HG03064 (cell line): Measurements from ENCODE around the gene TNNT3.
"Not testable (repeated sequence)": the region's sequence is repeated elsewhere in the genome, so short reads cannot be mapped to it uniquely, and the experiment has no call there.

Experiments used
- ATAC-seq: cut with Tn5 transposase; IDR thresholded peaks from one replicate; pipeline ENCODE4 v1.9.1; 2021; ENCODE audit warnings: low read depth; ENCODE audit not compliant: unreplicated experiment

TNNT3 gene

DNA sequence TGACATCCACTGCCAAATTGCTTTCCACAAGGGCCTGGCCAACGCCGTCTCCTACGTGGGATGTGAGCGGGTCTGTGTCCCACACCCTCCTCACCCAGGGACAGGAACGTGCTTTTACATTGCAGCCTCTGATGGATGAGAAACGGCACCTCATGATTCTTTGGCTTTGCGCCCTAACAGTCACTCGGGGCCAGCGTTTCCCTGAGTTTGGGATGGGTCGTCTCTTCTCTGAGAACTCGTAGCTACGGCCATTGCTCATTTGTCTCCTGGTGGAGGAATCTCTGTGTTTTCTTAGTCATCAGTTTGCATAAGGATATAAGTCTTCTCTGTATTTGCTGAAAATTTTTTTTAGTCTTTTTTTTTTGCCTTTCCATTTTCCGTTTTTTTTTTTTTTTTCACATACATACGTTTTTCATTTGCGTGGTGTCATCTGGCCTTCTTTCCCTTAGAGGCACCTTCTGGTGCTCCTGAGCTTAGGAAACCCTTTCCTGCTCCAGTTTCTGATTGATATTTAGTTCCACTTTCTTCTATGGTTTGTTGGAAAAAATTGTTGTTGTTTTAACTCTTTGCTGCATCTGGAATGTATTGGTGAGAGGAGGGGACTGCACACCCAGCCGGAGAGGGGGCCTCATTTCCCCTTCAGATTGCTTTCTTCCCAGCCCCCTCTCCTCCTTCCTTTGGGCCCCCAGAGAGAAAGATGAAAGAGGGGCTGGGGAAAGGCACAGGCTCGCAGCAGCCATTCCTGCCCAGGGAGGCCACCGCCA is 12.0 kb downstream of the TNNT3 start:
- no peak for ATAC-seq

DNA sequence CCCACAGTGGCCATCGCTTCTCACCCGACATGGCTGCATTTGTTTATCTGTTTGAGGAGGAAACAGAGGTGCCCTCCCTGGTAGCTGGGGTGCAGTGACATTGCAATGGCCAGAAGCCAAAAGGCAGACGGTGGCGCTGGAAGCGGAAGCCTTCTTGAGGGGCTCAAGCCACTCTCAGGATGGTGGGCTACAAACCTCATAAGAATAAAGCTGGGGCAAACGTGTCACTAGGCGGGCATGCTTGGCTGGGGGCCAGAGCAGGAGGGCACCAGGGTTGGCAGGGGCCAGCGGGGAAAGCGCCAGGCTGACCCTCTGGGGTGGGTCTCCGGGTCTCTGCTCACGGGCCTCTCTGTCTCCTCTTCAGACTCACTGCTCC is 12.6 kb downstream of the TNNT3 start:
- no peak for ATAC-seq

DNA sequence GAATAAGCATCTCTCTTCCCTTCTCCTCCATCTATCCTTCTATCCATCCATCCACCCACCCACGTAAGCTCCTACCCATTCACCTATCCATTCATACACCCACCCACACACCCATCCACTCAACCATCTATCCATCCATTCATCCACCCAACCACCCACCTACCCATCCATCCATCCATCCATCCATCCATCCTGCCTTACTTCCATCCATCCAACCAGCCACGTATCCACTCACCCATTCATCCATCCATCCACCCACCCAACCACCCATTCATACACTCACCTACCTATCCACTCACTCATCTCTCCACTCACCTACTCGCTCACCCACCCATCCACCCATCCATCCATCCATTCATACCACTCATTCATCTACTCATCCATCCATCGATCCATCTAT is 13.2 kb downstream of the TNNT3 start:
- ATAC-seq, result no peak

DNA sequence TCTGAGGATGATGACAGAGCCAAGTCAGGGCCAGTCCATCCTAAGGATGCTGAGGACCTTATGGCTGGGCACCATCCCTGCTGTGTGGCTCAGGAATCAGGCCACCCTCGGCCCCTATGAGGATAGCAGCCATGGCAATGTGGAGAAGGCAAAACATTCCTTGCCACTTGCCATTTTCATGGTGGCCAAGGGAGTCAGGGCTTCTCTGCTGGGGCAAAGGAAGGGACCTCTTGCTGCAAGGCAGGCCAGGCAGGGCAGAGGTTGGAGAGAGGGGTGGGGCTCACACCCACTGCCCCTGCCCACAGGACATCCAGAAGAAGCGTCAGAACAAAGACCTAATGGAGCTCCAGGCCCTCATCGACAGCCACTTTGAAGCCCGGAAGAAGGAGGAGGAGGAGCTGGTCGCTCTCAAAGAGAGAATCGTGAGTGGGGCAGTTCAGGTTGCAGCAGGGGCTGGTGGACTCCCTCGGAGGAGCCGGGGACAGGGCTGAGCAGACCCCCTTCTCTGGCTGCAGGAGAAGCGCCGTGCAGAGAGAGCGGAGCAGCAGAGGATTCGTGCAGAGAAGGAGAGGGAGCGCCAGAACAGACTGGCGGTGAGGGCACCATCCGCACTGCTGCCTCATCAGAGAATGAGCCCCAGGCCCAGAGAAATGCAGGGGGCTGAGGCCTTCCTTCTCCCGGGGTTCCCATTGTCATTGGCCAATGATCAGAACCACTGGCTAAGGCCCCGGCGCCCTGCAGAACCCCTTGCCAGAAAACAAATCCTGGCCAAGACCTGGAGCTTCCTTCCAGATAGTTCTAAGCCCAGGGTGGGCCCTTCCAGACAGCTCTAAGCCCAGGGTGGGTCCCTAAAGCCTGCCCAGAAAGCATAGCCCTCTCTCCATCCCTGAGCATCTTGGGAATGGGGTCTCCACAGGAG is 14.2 kb downstream of the TNNT3 start:
- no peak for ATAC-seq

DNA sequence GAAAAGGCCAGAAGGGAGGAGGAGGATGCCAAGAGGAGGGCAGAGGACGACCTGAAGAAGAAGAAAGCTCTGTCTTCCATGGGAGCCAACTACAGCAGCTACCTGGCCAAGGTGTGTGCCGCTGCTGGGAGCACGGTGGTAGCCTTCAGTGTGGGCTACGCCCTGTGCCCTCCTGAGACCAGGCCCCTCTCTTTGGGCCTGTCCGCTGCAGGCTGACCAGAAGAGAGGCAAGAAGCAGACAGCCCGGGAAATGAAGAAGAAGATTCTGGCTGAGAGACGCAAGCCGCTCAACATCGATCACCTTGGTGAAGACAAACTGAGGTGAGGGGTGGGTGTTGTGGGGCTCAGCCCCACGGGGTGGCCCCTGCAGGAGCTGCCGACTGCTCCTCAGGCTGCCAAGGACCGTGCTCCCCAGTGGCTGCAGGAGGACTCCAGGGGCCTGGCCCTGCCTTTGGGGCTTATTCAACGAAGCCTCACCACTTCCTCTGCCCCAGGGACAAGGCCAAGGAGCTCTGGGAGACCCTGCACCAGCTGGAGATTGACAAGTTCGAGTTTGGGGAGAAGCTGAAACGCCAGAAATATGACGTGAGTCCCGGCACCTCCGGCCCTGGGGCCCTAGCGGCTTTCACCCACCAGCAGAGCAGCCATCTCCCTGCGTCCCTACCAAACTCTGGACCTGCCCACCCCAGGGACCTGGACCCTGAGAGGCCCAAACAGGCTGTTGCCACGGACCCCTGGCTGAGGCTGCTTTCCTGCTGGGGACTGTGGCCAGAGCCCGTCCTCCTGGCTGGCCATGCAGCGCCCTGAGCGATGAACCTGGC is 15.0 kb downstream of the TNNT3 start:
- ATAC-seq, result no peak

DNA sequence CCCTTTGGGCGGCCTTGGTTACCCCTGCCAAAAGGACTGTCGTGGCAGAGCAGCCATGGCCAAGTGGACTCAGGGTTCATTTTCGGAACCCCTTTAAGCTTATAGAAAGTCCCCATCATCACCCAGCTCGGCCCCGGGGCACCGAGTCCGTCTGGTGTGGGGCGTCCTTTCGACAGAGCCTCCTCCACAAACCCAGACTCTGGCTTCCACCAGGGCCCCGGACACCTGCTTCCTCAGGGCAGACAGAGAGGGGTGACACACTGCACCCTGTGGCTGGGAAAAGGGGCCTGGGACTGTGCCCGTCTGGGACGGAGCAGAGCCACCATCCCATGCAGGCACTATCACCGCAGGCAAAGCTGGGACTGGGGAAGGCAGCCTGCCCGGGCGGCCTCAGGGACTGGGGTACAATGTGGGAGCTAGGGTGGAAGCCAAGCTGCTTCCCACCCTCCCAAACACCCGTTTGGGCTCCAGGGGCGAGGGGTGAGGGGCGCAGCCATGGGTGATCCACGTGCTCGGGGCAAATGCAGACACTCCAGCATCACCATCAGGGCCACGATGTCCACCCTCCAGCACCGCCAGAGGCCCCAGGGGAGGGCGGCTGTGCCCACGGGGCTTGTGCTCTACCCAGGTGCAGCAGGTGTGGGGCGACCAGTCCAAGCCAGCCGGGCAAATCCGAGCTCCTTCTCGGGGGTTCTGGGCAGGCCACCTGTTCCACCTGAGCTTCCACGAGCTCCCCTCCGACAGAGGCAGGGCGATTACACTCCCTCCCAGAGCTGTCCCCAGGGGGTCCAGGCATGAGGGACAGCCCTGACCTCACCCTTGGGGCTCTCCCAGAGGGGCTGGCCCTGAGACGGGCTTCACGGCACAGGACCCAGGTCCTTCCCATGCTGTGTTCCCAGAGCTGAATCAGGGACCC is 15.9 kb downstream of the TNNT3 start:
- ATAC-seq, result no peak

DNA sequence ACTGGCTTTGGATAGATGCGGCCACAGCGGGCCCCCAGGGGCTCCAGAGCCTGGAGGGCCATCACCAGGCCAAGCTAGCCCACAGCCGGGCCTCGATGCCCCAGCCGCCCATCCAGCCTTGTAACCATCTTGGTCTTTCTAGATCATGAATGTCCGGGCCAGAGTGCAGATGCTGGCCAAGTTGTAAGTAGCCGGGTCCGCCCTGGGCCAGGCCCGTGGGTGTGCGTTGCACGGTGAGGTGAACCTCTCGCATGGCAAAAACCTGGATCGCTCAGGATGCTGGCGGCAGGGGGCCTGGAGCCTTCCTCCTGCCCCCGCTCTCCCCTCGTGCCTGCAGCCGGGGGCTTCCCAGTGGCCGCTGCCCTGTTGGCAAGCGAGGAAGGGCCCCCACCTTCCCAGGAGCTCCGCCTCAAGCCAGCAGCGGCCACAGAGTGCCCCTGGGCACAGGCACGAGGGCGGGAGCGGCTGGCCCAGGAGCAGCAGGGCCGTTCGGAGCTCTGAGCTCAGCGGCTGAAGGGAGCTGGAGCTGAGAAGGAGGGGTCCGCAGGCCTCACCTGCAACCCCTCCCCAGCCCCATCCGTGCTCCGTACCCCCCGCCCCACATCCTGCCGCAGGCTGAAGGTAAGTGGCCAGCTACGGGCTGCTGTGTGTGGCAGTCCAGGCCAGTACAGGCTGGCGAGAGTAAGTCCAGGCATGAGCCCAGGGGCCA is 16.7 kb downstream of the TNNT3 start:
- ATAC-seq, result no peak

DNA sequence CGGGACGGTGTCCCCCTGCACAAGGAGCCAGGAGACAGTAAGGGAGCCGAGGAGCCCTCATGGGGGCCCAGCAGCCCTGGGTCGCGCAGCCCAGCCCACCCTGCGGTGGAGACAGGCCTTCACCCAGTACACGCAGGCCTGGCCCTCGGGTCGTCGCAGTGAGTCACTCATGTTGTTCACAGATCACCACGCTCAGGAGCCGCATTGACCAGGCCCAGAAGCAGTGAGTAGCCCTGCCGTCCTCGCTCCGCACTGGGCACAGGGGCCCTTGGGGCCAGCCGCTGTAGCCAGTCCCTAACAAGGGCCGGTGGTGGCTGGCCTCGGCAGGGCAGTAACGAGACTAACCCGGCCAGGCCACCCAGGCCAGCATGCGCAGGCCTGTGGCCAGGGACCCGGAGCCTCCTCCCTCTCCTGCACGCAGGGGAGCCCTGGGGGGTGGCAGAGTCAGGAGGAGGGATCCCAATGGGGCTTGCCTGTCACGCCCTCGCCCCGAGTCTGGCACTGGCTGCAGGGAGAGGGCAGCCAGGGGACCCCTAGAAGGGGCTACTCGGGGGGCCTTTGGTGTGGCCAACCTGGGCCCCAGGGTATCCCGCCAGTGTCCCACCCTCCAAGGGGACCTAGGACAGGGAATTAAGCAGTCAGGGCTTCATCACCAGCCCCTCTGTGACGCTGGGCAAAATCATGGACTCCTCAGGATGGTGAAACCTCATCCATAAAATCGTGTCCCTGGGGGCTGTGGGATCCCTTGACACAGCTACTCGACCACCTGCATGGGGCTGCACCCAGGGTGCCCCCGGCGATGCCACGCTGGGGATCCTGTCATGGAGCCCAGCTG is 17.5 kb downstream of the TNNT3 start:
- no peak for ATAC-seq

DNA sequence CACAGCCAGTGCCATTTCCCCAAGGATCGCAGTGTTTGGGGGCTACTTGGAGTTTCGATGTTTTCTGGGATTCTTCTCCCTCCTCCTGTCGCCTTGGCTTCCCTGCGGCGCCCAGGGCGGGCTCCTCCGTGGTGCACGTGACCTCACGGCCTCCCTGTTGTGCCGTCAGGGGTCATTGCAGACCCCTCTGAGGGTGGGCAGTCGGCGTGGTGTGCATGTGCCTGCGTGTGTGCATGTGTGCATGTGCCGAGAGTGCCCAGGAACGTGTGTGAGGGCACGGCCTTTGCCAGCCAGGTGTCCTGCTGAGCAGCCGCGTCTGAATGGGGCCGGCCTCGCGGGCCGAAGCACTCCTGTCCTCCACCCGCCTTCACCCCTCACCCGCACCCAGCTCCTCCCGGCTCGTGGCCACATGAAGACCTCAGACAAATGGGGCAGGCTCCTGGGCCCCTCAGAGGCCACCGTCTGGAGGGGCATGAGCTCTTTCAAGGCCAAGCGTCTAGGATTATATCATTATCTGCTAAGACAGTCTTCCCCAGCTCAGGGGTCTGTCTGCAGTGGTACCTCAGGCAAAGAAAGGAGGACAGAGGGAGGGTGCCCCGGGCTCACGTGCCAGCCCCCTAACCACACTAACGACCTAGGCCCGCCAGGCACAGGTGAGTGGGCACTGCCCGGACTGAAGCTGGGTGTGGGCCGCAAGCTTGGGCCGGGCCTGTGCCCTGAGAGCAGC is 18.3 kb downstream of the TNNT3 start:
- no peak for ATAC-seq

DNA sequence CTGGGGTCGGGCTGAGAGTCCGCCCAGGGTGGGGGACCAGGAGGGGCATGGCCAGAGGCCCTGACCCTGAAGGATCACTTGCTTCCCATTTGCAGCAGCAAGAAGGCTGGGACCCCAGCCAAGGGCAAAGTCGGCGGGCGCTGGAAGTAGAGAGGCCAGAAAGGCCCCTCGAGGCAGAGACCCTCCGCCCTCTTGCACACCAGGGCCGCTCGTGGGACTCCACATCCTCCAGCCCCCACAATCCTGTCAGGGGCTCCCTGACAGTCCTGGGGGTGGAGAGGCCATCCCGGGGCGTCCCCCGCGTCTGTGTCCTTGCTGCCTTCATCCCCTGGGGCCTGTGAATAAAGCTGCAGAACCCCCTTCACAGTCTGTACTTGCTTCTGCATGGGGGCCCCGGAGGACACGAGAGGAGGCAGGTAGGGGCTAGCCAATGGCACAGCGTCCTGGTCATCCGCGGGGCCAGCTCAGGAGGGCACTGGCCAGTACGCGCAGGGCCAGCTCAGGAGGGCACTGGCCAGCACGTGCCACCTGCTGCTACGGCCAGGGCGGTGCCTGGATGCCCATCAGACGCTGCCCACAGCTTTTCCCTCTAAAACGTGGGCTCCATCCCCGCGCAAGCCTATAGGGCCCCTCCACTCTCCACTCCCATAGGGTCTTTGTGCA is 19.0 kb downstream of the TNNT3 start:
- ATAC-seq, result no peak

DNA sequence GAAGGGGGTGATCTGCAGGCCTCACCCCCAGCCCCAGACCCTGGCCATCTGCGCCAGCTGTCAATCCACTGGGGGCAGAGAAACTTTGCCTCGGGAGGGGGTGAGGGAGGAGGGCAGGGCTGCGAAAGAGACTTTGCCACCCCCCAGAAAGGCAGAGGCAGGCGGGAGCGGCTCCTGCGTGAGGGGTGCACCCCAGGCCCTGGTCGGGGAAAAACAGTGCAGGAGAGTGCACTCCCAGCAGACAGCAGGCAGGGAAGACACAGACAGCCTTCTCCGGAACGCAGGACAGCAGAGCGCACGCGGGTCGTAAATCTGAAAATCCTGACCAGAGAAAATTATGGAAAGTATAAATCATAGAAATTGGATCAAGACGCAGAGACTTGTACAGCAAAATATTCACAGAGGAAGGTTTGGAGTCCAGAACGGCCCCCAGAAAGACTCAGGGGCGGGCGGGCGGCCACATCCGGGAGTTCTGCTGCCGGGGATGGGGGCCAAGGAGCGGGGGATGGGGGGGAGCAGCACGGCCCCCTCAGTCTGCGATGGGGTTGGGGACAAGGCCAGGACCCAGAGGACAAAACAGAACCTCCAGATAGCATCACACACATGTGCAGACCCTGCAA is 19.6 kb downstream of the TNNT3 start:
- ATAC-seq, result no peak

DNA sequence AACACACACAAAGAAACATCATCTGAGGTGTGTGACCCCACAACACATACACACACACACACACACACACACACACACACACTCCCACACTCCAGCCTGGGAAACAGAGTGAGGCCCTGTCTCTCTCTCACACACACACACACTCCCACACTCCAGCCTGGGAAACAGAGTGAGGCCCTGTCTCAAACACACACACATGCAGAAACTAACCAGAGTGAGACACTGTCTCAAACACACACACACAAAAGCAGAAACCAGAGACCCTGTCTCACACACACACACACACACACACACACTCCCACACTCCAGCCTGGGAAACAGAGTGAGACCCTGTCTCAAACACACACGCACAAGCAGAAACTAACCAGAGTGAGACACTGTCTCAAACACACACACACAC is 20.3 kb downstream of the TNNT3 start:
- ATAC-seq, result not testable (repeated sequence)

DNA sequence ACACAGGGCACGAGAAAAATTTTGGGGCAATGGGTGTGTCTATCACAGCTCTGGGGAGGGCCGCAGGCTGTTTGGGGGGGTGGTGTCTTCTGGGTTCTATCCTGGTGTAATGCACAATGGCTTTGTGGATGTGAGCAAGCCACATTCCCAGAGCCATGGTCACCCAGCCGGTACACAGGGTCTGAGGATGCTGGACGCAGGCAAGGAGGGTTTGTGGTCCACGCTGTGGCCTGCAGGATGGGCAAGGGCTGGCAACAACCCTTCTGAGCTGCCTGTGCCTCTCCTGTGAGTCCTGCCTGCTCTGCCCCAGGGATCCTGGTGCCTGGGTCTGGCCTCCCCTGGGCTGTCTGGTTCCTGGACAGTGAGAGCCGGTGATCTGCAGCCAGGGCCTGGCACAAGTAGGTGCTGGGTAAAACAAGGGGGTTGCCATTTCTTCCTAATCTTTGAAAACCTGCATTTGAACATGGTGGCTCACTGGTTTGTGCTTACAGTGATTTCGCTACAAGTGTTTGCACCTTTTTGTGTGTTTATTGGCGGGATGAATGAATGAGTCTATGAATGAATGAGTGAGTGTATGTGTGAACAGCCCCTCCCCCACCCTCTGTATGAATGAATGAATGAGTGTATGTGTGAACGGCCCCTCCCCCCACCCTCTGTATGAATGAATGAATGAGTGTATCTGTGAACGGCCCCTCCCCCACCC is 23.2 kb downstream of the TNNT3 start:
- no peak for ATAC-seq

DNA sequence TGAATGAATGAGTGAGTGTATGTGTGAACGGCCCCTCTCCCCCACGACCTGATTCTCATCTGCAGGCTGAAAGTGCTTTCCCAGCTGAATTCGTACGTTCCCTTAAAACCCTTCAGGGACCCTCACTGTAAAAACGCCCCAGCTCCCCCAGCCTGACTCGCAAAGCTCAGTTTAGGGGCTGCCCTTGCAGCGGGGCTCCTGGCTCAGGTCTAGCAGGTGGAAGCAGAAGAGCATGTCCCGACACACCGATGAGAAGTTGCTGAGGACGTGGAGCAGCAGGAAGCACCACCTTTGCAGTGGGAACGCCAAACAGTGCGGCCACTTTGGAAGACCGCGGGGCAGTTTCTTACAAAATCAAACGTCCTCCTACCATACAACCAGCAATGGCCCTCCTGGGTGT is 24.1 kb downstream of the TNNT3 start:
- ATAC-seq, result no peak

DNA sequence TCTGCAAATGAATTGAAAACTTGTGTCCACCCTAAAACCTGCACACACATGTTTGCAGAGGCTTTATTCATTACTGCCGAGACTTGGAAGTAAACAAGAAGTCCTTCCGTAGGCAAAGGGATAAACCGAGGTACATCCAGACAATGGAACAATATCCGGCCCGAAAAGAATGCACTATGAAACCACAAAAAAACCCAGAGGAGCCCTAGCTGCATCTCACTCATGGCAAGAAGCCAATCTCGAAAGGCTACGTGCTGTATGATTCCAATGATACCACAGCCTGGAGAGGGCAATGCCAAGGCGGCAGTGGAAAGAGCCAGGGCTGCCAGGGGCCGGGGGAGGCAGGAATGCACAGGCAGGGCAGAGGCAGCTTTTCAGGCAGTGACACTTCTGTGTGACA is 24.5 kb downstream of the TNNT3 start:
- no peak for ATAC-seq

DNA sequence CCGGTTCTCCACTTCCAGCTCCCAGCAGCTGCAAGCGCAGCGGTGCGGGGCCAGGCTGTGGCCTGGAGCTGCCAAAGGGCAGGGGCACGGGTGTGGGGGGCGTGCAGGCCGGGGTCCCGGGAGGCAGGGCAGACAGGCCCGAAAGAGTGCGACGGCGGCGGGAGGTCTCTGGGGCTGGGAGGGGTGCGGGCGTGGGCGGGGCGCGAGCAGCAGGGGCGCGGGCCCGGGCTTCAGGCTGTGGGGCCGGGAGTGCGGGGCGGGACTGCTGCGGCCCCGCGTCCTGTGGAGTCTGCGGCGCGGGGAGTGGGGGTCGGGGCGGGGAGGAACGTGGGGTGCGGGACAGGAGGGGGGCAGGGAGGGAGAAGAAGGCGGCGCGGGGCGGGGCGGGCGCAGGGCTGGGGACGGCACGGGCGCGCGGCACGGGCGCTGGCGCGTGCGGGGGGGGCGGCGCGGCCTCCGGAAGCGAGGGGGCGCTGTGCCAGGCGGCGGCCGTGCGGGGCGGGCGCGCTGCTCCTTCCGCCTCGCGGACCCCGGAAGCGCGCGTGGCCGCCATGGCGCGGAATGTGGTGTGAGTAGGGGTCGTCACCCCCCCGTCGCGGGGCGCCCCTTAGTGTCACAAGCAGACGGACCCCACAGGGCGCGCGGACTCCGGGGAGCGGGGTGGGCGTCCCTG is 27.4 kb downstream of the TNNT3 start, which contains the start of gene MRPL23:
Gene MRPL23 (plus strand): TSS at position 521 of the 673 bp plus-strand sequence. CDS start 31 bp downstream, at position 552.
- no peak for ATAC-seq
